Keratinocyte (primary cell): ENCODE results near the gene IL1RAPL1.

Experiments used
- EZH2 ChIP-seq: IDR thresholded peaks from one replicate; pipeline ENCODE4 v1.6.1; 2012; ENCODE audit warnings: inconsistent platforms, mild to moderate bottlenecking, low read length, moderate library complexity
- TF ChIP-seq, protein P1 (sequence below), 3 experiments: IDR thresholded peaks in 1 of 3; conservative IDR thresholded peaks in 1 of 3; optimal IDR thresholded peaks in 1 of 3; 2 replicates in 2 of 3; 3 replicates in 1 of 3; pipeline versions ENCODE3 to v1.5.1; 2011; ENCODE audit warnings: low read length in 3 of 3, mild to moderate bottlenecking in 3 of 3, moderate library complexity in 2 of 3, control low read depth in 1 of 3, inconsistent platforms in 1 of 3; ENCODE audit not compliant: insufficient read depth in 2 of 3; ENCODE audit errors: extremely low read depth in 1 of 3

- no peak for TF ChIP-seq EZH2
- TF ChIP-seq, protein P1, sequence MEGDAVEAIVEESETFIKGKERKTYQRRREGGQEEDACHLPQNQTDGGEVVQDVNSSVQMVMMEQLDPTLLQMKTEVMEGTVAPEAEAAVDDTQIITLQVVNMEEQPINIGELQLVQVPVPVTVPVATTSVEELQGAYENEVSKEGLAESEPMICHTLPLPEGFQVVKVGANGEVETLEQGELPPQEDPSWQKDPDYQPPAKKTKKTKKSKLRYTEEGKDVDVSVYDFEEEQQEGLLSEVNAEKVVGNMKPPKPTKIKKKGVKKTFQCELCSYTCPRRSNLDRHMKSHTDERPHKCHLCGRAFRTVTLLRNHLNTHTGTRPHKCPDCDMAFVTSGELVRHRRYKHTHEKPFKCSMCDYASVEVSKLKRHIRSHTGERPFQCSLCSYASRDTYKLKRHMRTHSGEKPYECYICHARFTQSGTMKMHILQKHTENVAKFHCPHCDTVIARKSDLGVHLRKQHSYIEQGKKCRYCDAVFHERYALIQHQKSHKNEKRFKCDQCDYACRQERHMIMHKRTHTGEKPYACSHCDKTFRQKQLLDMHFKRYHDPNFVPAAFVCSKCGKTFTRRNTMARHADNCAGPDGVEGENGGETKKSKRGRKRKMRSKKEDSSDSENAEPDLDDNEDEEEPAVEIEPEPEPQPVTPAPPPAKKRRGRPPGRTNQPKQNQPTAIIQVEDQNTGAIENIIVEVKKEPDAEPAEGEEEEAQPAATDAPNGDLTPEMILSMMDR (optimal IDR thresholded peaks at IDR 0.05 in 1 of 3, IDR thresholded peaks at IDR 0.05 in 1 of 3, conservative IDR thresholded peaks at IDR 0.05 in 1 of 3; ENCODE audit: extremely low read depth in 1 of 3, insufficient read depth in 2 of 3, low read length in 3 of 3) = peak; percentile 61 to 85 (median 82)
Observed at GRCh38 chrX:29478336-29479069, 891.3 kb downstream of the IL1RAPL1 start.
